Sigmoid colon (tissue), 7 donors: Measurements from ENCODE around the gene SH3BP5. TPM values are rescaled to one million over a fixed set of nuclear protein-coding genes. Genes with fewer than 3 reads are reported as not detected.

Experiments
- DNase-seq: peaks from one replicate; pipeline ENCODE4 v3.0.0-alpha.2; 2019
- H3K27ac ChIP-seq, 4 donors: fragments of 200-600 bp; sonication (generic); one replicate each; pipeline ENCODE4 v1.5.1; 2016 to 2019; ENCODE audit warnings: mild to moderate bottlenecking in 1 of 4
- H3K27me3 ChIP-seq, 3 donors: fragments of 200-600 bp; sonication (generic); one replicate each; pipeline ENCODE4 v1.5.1; 2019; ENCODE audit warnings: mild to moderate bottlenecking in 1 of 3
- H3K36me3 ChIP-seq, 4 donors: fragments of 200-600 bp; sonication (generic); one replicate each; pipeline ENCODE4 v1.5.1; 2016 to 2019
- H3K4me1 ChIP-seq, 4 donors: fragments of 200-600 bp; sonication (generic); one replicate each; pipeline ENCODE4 v1.5.1; 2017 to 2019
- H3K4me3 ChIP-seq, 4 donors: fragments of 200-600 bp; sonication (generic); one replicate each; pipeline ENCODE4 v1.5.1; 2017 to 2019; ENCODE audit warnings: mild to moderate bottlenecking in 2 of 4, moderate library complexity in 1 of 4
- H3K9me3 ChIP-seq, 4 donors: fragments of 200-600 bp in 3 of 4; sonication (generic) in 3 of 4; one replicate each; pipeline versions ENCODE4 v1.5.1 to v1.6.1; 2013 to 2019
- CTCF ChIP-seq, 4 experiments: fragments of 450-650 bp in 3 of 4; fragments of 200-600 bp in 1 of 4; IDR thresholded peaks; one replicate each; pipeline ENCODE4 v1.5.1; 2016 to 2019; ENCODE audit warnings: antibody characterized with exemption in 4 of 4, mild to moderate bottlenecking in 3 of 4, moderate library complexity in 2 of 4
- EP300 ChIP-seq, 4 donors: sonication (generic); formaldehyde crosslinking; IDR thresholded peaks; one replicate each; pipeline ENCODE4 v1.6.1; 2017; ENCODE audit warnings: antibody characterized with exemption in 4 of 4
- POLR2A ChIP-seq, 2 donors: fragments of 450-650 bp; IDR thresholded peaks; one replicate each; pipeline ENCODE4 v1.6.1; 2016; ENCODE audit warnings: antibody characterized with exemption in 2 of 2, mild to moderate bottlenecking in 2 of 2, moderate library complexity in 2 of 2
- POLR2AphosphoS5 ChIP-seq, 4 donors: sonication (generic); formaldehyde crosslinking; IDR thresholded peaks; one replicate each; pipeline ENCODE4 v1.6.1; 2017; ENCODE audit warnings: antibody characterized with exemption in 4 of 4
- WGBS, 2 donors: extraction: QIAGEN DNeasy Blood & Tissue Kit; methylation state at CpG; one replicate each; pipeline ENCODE4 v1.1.7; 2013; 5-methylcytosine and 5-hydroxymethylcytosine counted together
- intact Hi-C: fragments of 100-400 bp; cut with DNase I; formaldehyde crosslinking; loops from one replicate; pipeline ENCODE4 v1.15.1; 2023
- polyA plus RNA-seq, 3 donors: library from polyadenylated mRNA; stranded (reverse); fragments of 200-250 nt; gene quantifications; one replicate each; pipeline ENCODE4 v1.2.3, GENCODE V29; 2013
- total RNA-seq, 4 donors: library from RNA; depleted of rRNA; stranded (reverse); fragments of >200 nt; gene quantifications; one replicate each; pipeline ENCODE4 v1.1.0, GENCODE V29; 2016
- donor health status: healthy with polysubstance abuse.
- donor health status: Bipolar disorder and iron deficiency.
- donor health status: healthy.

SH3BP5 gene
- total and polyA plus RNA-seq, 7 donors: 5.5 to 40.4 (median 31.2) TPM

GRCh38 chr3:15263926-15264325, 68.5 kb downstream of the SH3BP5 start:
- H3K27ac ChIP-seq: peak overlapping the region; percentile 3 to 37 (median 16)
- intact Hi-C loops: loop anchor here (10.0 kb wide), 1 partner anchor 301 kb away; no protein-coding TSS in a partner anchor
- WGBS, 2 donors: 26 to 65% methylated on average over 2 of the region's 2 CpGs

GRCh38 chr3:15263120-15263519, 69.3 kb downstream of the SH3BP5 start:
- WGBS, 2 donors: 80 to 94% methylated on average over 4 of the region's 4 CpGs
- Histone ChIP-seq H3K36me3 (peaks cover 0 to 30% (median 0%) of the 10 kb centered on the region in 4 donors), H3K27me3 (no peaks in the 10 kb centered on the region), H3K9me3 (no peaks in the 10 kb centered on the region), H3K27ac (peak overlapping the region in 1 of 4 donors; percentile 37), H3K4me3 (no peak overlapping the region), H3K4me1 (peaks cover 0 to 13% (median 9%) of the 10 kb centered on the region in 4 donors)
- TF ChIP-seq POLR2A (IDR thresholded peaks at IDR 0.05) (no peak), EP300 (IDR thresholded peaks at IDR 0.05) (no peak), CTCF (IDR thresholded peaks at IDR 0.05) (no peak), POLR2AphosphoS5 (IDR thresholded peaks at IDR 0.05) (no peak)
- DNase-seq: no peak
- intact Hi-C loops: loop anchor here (10.0 kb wide), 1 partner anchor 302 kb away; no protein-coding TSS in a partner anchor

More at GRCh38 chr3:15263926-15264325, 68.5 kb downstream of the SH3BP5 start:
- DNase-seq: no peak
- peaks cover 0 to 22% (median 0%) of the 10 kb centered on the region in 4 donors for H3K36me3 ChIP-seq
- H3K4me3 ChIP-seq: no peak overlapping the region
- peaks cover 0 to 18% (median 16%) of the 10 kb centered on the region in 4 donors for H3K4me1 ChIP-seq
- TF ChIP-seq EP300 (IDR thresholded peaks at IDR 0.05) (no peak), CTCF (IDR thresholded peaks at IDR 0.05) (no peak), POLR2AphosphoS5 (IDR thresholded peaks at IDR 0.05) (no peak), POLR2A (IDR thresholded peaks at IDR 0.05) (no peak)
- no peaks in the 10 kb centered on the region for H3K27me3 ChIP-seq
- no peaks in the 10 kb centered on the region for H3K9me3 ChIP-seq

DNA sequence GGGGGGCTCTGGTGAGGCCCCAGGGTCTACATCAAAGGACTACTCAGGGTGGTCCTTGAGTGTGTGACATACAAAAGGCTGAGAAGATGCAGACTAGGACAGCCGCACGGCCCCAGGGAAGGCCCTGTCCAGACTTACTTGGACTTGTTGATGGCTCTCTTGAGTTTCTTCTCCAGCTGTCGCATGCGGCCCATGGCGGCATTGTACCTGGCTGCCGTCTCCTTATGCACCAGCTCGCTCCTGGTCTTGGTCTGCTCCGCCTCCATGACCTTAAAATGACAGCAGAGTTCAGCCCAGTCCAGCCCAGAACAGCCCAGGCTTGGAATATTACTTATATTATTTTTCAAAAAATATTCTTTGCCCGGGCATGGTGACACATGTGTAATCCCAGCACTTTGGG, 70.4 kb downstream of the SH3BP5 start:
- H3K27ac ChIP-seq: no peak overlapping the region
- no peaks in the 10 kb centered on the region for H3K9me3 ChIP-seq
- intact Hi-C loops: loop anchor here (10.0 kb wide), 1 partner anchor 303 kb away; no protein-coding TSS in a partner anchor
- H3K36me3 ChIP-seq: peaks cover 0 to 41% (median 3%) of the 10 kb centered on the region in 4 donors
- no peak for DNase-seq
- H3K27me3 ChIP-seq: no peaks in the 10 kb centered on the region
- H3K4me1 ChIP-seq: peaks cover 0 to 6% (median 4%) of the 10 kb centered on the region in 4 donors
- TF ChIP-seq POLR2A (IDR thresholded peaks at IDR 0.05): no peak
- no peak for TF ChIP-seq EP300 (IDR thresholded peaks at IDR 0.05)
- TF ChIP-seq CTCF (IDR thresholded peaks at IDR 0.05): no peak
- no peak for TF ChIP-seq POLR2AphosphoS5 (IDR thresholded peaks at IDR 0.05)
- 96 to 98% methylated on average over 9 of the region's 9 CpGs for WGBS, 2 donors
- no peak overlapping the region for H3K4me3 ChIP-seq

GRCh38 chr3:15261274-15261673, 71.1 kb downstream of the SH3BP5 start:
- DNase-seq: no peak
- no peak for TF ChIP-seq POLR2AphosphoS5 (IDR thresholded peaks at IDR 0.05)
- no peak for TF ChIP-seq CTCF (IDR thresholded peaks at IDR 0.05)
- TF ChIP-seq POLR2A (IDR thresholded peaks at IDR 0.05): no peak
- TF ChIP-seq EP300 (IDR thresholded peaks at IDR 0.05): no peak
- H3K9me3 ChIP-seq: no peaks in the 10 kb centered on the region
- no peaks in the 10 kb centered on the region for H3K27me3 ChIP-seq
- H3K36me3 ChIP-seq: peaks cover 0 to 48% (median 10%) of the 10 kb centered on the region in 4 donors
- no peak overlapping the region for H3K27ac ChIP-seq
- H3K4me1 ChIP-seq: peaks cover 0 to 6% (median 4%) of the 10 kb centered on the region in 4 donors
- intact Hi-C loops: loop anchor here (10.0 kb wide), 1 partner anchor 304 kb away; no protein-coding TSS in a partner anchor
- H3K4me3 ChIP-seq: no peak overlapping the region
